ENCODE measurements around the gene PEAK3. TPM values are rescaled to one million over a fixed set of nuclear protein-coding genes. Genes with fewer than 3 reads are reported as not detected.

Gene PEAK3
- total and polyA plus RNA-seq, 9 of the 15 experiments (the other 6 are each of a cell fraction or from before 2014, with no cell fraction given), result 0.07 to 0.40 TPM; not detected in 7

DNA sequence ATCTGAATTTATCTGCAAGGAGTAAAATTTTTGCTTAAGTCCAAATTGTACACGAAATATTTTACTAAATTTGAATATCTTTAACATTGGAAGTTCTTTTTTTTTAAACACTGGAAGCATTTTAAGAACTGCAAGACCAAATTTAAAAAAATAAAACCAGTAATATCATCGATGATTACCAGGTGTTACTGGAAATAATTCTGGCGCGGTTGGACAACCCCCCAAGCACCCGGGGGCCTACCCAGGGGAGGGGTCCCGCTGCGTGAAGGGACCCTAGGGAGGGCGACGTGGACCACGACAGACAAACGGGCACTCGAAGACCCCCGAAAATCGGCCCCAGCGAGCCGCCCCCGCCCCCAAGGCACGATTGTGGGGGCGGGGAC lies 13.1 kb downstream of the PEAK3 start (continued):
- TF ChIP-seq EGR1 (conservative IDR thresholded peaks at IDR 0.05) (peak; percentile 90), BACH1 (tag; IDR thresholded peaks at IDR 0.05) (0 out of 2 replicates have a peak, but pooled peaks have one; percentile 76), ZNF311 (CRISPR knock-in tag; IDR thresholded peaks at IDR 0.05) (peak; percentile 60; the same call in 1 of the 2 replicates), ZKSCAN8 (CRISPR knock-in tag; IDR thresholded peaks at IDR 0.05) (0 out of 2 replicates have a peak, but pooled peaks have one; percentile 47), ZNF212 (CRISPR knock-in tag; IDR thresholded peaks at IDR 0.05) (no peak), EHMT2 (IDR thresholded peaks at IDR 0.05) (no peak), SAFB2 (IDR thresholded peaks at IDR 0.05; ENCODE audit: borderline replicate concordance, low read depth, low read length, severe bottlenecking) (no peak), KLF16 (IDR thresholded peaks at IDR 0.05) (no peak), TGIF2 (CRISPR knock-in tag; IDR thresholded peaks at IDR 0.05) (no peak), ERF (CRISPR knock-in tag; IDR thresholded peaks at IDR 0.05) (0 out of 2 replicates have a peak, but pooled peaks have one; percentile 22)
- TF ChIP-seq, protein P1, sequence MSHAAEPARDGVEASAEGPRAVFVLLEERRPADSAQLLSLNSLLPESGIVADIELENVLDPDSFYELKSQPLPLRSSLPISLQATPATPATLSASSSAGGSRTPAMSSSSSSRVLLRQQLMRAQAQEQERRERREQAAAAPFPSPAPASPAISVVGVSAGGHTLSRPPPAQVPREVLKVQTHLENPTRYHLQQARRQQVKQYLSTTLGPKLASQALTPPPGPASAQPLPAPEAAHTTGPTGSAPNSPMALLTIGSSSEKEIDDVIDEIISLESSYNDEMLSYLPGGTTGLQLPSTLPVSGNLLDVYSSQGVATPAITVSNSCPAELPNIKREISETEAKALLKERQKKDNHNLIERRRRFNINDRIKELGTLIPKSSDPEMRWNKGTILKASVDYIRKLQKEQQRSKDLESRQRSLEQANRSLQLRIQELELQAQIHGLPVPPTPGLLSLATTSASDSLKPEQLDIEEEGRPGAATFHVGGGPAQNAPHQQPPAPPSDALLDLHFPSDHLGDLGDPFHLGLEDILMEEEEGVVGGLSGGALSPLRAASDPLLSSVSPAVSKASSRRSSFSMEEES (CRISPR knock-in tag; IDR thresholded peaks at IDR 0.05), result 0 out of 2 replicates have a peak, but pooled peaks have one; percentile 8
- TF ChIP-seq, protein P2, sequence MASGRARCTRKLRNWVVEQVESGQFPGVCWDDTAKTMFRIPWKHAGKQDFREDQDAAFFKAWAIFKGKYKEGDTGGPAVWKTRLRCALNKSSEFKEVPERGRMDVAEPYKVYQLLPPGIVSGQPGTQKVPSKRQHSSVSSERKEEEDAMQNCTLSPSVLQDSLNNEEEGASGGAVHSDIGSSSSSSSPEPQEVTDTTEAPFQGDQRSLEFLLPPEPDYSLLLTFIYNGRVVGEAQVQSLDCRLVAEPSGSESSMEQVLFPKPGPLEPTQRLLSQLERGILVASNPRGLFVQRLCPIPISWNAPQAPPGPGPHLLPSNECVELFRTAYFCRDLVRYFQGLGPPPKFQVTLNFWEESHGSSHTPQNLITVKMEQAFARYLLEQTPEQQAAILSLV (tag; IDR thresholded peaks at IDR 0.05), result no peak
